GM18499 (cell line): ENCODE results near the gene PANK1.
"Not testable (repeated sequence)": the region's sequence is repeated elsewhere in the genome, so short reads cannot be mapped to it uniquely, and the experiment has no call there.

Experiments
- ATAC-seq: cut with Tn5 transposase; IDR thresholded peaks from one replicate; pipeline ENCODE4 v1.9.1; 2021; ENCODE audit warnings: moderate number of reproducible peaks; ENCODE audit not compliant: insufficient read depth, unreplicated experiment

Gene PANK1

GRCh38 chr10:89546651-89547050, 98.4 kb downstream of the PANK1 start:
- ATAC-seq = not testable (repeated sequence)

- no peak for ATAC-seq
These were observed 101.2 kb downstream of the PANK1 start for GRCh38 chr10:89543841-89544240.

- ATAC-seq = no peak
These were observed 104.6 kb downstream of the PANK1 start for GRCh38 chr10:89540420-89540949.

GRCh38 chr10:89537364-89537763, 107.7 kb downstream of the PANK1 start:
- ATAC-seq = no peak

- ATAC-seq = no peak
These were observed 109.1 kb downstream of the PANK1 start for GRCh38 chr10:89536013-89536354.

GRCh38 chr10:89535171-89536012, 109.7 kb downstream of the PANK1 start, which contains the start of gene SLC16A12:
Gene SLC16A12, minus strand, starts transcription at chr10:89535594. Its CDS starts 73,016 bp downstream, at chr10:89462578.
- ATAC-seq = no peak

- ATAC-seq = no peak
These were observed 110.2 kb downstream of the PANK1 start for GRCh38 chr10:89534826-89535166.
